B cell (primary cell): ENCODE data around the gene MARCHF7. TPM values are rescaled to one million over a fixed set of nuclear protein-coding genes. Genes with fewer than 3 reads are reported as not detected.
A peak's percentile ranks its signal among the peaks of the same experiment; 100 is the strongest.

Source experiments
- ATAC-seq: fragments of 200-7000 bp; cut with Tn5 transposase; one replicate; pipeline ENCODE4 v1.10.0; 2021; ENCODE audit warnings: low read depth, mild to moderate bottlenecking, moderate number of reproducible peaks, moderate library complexity
- CTCF ChIA-PET: fragments of 350-600 bp; sonication (Branson Sonifier 250); formaldehyde crosslinking; loops from one replicate; lab custom pipeline; 2021; ENCODE audit warnings: antibody characterized with exemption, inconsistent platforms; lab: Charles Lee
- POLR2A ChIA-PET: fragments of 350-600 bp; sonication (Branson Sonifier 250); formaldehyde crosslinking; loops from one replicate; lab custom pipeline; 2021; ENCODE audit warnings: antibody characterized with exemption; lab: Charles Lee
- DNase-seq: peaks from one replicate; pipeline ENCODE4 v3.0.0; 2013
- H2AFZ ChIP-seq: 2 replicates; pipeline ENCODE4 v1.6.1; 2012; ENCODE audit warnings: mild to moderate bottlenecking, low read depth, low read length; ENCODE audit not compliant: insufficient read depth, poor library complexity, severe bottlenecking
- H3K27ac ChIP-seq, 2 donors: 1 replicate in 1 of 2; 2 replicates in 1 of 2; pipeline ENCODE4 v1.5.1; 2012 to 2013; ENCODE audit warnings: low read length in 2 of 2, mild to moderate bottlenecking in 2 of 2, moderate library complexity in 1 of 2
- H3K27me3 ChIP-seq, 4 experiments: fragments of 200-600 bp in 1 of 4; sonication (generic) in 1 of 4; replicated peaks in 1 of 4; 1 replicate in 2 of 4; 2 replicates in 2 of 4; pipeline versions ENCODE4 v1.6.1 to v1.7.0; 2013 to 2016; ENCODE audit warnings: low read length in 3 of 4, mild to moderate bottlenecking in 2 of 4, mixed read lengths in 1 of 4, moderate library complexity in 1 of 4; ENCODE audit not compliant: insufficient read depth in 4 of 4, control insufficient read depth in 3 of 4; ENCODE audit errors: control extremely low read depth in 1 of 4
- H3K36me3 ChIP-seq, 2 experiments: replicated peaks in 1 of 2; 1 replicate in 1 of 2; 2 replicates in 1 of 2; pipeline versions ENCODE4 v1.6.1 to v1.7.1; 2013; ENCODE audit warnings: low read length in 1 of 2; ENCODE audit not compliant: insufficient read depth in 2 of 2, control insufficient read depth in 1 of 2; ENCODE audit errors: control extremely low read depth in 1 of 2, extremely low read depth in 1 of 2
- H3K4me1 ChIP-seq, 2 donors: fragments of 200-600 bp in 1 of 2; sonication (generic) in 1 of 2; 1 replicate in 1 of 2; 2 replicates in 1 of 2; pipeline versions ENCODE4 v1.5.1 to v1.6.1; 2013 to 2017; ENCODE audit warnings: low read length in 2 of 2; ENCODE audit not compliant: control insufficient read depth in 2 of 2, insufficient read depth in 2 of 2
- H3K4me2 ChIP-seq: replicated peaks from 2 replicates; pipeline ENCODE3; 2012; ENCODE audit warnings: mild to moderate bottlenecking, low read depth, low read length; ENCODE audit not compliant: poor library complexity, severe bottlenecking
- H3K4me3 ChIP-seq, 5 experiments: fragments of 200-600 bp in 1 of 5; sonication (generic) in 1 of 5; 1 replicate in 3 of 5; 2 replicates in 2 of 5; pipeline versions ENCODE4 v1.5.1 to v1.7.0; 2011 to 2016; ENCODE audit warnings: low read length in 4 of 5, mild to moderate bottlenecking in 4 of 5, low read depth in 2 of 5, control low read depth in 1 of 5, moderate library complexity in 1 of 5; ENCODE audit not compliant: insufficient read depth in 1 of 5; ENCODE audit errors: control extremely low read depth in 1 of 5, extremely low read depth in 1 of 5
- H3K79me2 ChIP-seq: fragments of 200-600 bp; sonication (generic); one replicate; pipeline ENCODE4 v1.6.0; 2016; ENCODE audit warnings: low read length; ENCODE audit not compliant: control insufficient read depth, insufficient read depth
- H3K9ac ChIP-seq: fragments of 200-600 bp; sonication (generic); 2 replicates; pipeline ENCODE4 v1.6.1; 2017; ENCODE audit warnings: mild to moderate bottlenecking, low read length, moderate library complexity
- H3K9me3 ChIP-seq, 3 donors: one replicate each; pipeline versions ENCODE4 v1.6.1 to v1.7.1; 2013; ENCODE audit warnings: low read length in 2 of 3; ENCODE audit not compliant: control insufficient read depth in 2 of 3, insufficient read depth in 1 of 3; ENCODE audit errors: control extremely low read depth in 1 of 3
- H4K20me1 ChIP-seq: 2 replicates; pipeline ENCODE4 v1.6.0; 2012; ENCODE audit warnings: mild to moderate bottlenecking, low read length; ENCODE audit not compliant: insufficient read depth, control insufficient read depth, poor library complexity, severe bottlenecking
- H3K27ac Mint-ChIP-seq: one replicate; pipeline ENCODE4 v1.8.0; 2021; ENCODE audit warnings: mixed read lengths
- H3K27me3 Mint-ChIP-seq: one replicate; pipeline ENCODE4 v1.8.0; 2021; ENCODE audit warnings: mixed read lengths
- H3K4me1 Mint-ChIP-seq: one replicate; pipeline ENCODE4 v1.8.0; 2021; ENCODE audit warnings: mixed read lengths
- H3K4me3 Mint-ChIP-seq: one replicate; pipeline ENCODE4 v1.8.0; 2021; ENCODE audit warnings: mixed read lengths
- H3K9me3 Mint-ChIP-seq: one replicate; pipeline ENCODE4 v1.8.0; 2022; ENCODE audit warnings: mixed read lengths; ENCODE audit not compliant: insufficient read depth
- EZH2 ChIP-seq: IDR thresholded peaks from 2 replicates; pipeline ENCODE4 v1.6.1; 2012; ENCODE audit warnings: borderline replicate concordance, low read depth, mild to moderate bottlenecking, moderate library complexity, low read length; ENCODE audit not compliant: insufficient read depth, poor library complexity, severe bottlenecking
- WGBS: methylation state at CpG from one replicate; pipeline ENCODE4 v1.1.5; 2013; ENCODE audit warnings: missing lambda C conversion rate; ENCODE audit not compliant: insufficient coverage; 5-methylcytosine and 5-hydroxymethylcytosine counted together
- intact Hi-C: fragments of 100-400 bp; cut with micrococcal nuclease; formaldehyde crosslinking; loops from one replicate; pipeline ENCODE4 v1.10.0; 2022
- polyA plus RNA-seq: library from polyadenylated mRNA; depleted of rRNA; stranded (reverse); fragments of >200 nt; gene quantifications from 2 replicates; pipeline ENCODE4 v1.2.3, GENCODE V29; 2012
- total RNA-seq, 2 donors: library from RNA; stranded (reverse); fragments of 120-200 nt in 1 of 2; gene quantifications; 1 replicate in 1 of 2; 2 replicates in 1 of 2; pipeline versions ENCODE4 v1.2.3 to v1.2.4, GENCODE V29; 2013 to 2022
- TF ChIP-seq, protein P1 (sequence below): fragments of 200-600 bp; IDR thresholded peaks from one replicate; pipeline ENCODE4 v1.8.0; 2022; ENCODE audit warnings: antibody characterized with exemption, mild to moderate bottlenecking

MARCHF7 gene
- total and polyA plus RNA-seq, 2 donors (not counting 1 experiment from before 2014, with no cell fraction given), result 55.4 to 109 TPM

DNA sequence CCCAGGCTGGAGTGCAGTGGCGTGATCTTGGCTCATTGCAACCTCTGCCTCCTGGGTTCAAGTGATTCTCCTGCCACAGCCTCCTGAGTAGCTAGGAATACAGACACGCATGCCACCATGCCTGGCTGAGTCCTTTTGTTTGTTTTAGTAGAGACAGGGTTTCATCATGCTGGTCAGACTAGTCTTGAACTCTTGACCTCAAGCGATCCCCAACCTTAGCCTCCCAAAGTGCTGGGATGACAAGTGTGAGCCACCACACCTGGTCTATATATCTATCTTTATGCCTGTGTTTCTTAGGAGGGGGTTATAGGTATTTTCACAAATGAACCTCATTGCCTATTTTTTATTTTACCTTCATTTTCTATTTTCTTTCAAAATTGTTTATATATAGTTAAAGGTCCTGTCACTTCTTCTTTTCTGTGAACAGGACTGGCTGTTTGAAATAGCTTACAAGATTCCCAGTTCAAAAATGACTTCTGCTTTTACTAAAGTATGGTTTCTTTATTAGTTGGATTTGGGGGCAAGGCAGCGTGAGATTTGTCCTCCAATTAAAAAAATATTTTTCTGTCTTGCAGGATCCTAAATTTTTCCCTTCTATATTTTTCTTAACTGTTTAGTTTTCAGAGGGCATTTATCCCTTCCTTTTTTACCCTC, 16.4 kb upstream of the MARCHF7 start:
- Mint-ChIP-seq H3K4me1 (peaks cover 11% of the 10 kb centered on the region), H3K27me3 (no peaks in the 10 kb centered on the region), H3K9me3 (no peaks in the 10 kb centered on the region), H3K4me3 (no peak overlapping the region), H3K27ac (peak overlapping the region; percentile 28)
- Histone ChIP-seq H3K27ac (no peak overlapping the region), H3K36me3 (no peaks in the 10 kb centered on the region), H2AFZ (no peak overlapping the region), H3K9ac (no peak overlapping the region), H3K27me3 (no peaks in the 10 kb centered on the region), H3K79me2 (no peaks in the 10 kb centered on the region), H3K9me3 (no peaks in the 10 kb centered on the region), H3K4me3 (no peak overlapping the region), H3K4me2 (no peak overlapping the region), H4K20me1 (no peaks in the 10 kb centered on the region), H3K4me1 (peaks cover 5 to 10% of the 10 kb centered on the region in 2 donors)
- intact Hi-C loops, result no loop called here
- 84% methylated on average over 2 of the region's 4 CpGs for WGBS
- CTCF ChIA-PET, result no interaction called here
- DNase-seq, result peak; percentile 24
- ATAC-seq, result peak; percentile 28
- POLR2A ChIA-PET, result no interaction called here
- TF ChIP-seq EZH2, result no peak
- TF ChIP-seq, protein P1, sequence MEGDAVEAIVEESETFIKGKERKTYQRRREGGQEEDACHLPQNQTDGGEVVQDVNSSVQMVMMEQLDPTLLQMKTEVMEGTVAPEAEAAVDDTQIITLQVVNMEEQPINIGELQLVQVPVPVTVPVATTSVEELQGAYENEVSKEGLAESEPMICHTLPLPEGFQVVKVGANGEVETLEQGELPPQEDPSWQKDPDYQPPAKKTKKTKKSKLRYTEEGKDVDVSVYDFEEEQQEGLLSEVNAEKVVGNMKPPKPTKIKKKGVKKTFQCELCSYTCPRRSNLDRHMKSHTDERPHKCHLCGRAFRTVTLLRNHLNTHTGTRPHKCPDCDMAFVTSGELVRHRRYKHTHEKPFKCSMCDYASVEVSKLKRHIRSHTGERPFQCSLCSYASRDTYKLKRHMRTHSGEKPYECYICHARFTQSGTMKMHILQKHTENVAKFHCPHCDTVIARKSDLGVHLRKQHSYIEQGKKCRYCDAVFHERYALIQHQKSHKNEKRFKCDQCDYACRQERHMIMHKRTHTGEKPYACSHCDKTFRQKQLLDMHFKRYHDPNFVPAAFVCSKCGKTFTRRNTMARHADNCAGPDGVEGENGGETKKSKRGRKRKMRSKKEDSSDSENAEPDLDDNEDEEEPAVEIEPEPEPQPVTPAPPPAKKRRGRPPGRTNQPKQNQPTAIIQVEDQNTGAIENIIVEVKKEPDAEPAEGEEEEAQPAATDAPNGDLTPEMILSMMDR, result no peak

DNA sequence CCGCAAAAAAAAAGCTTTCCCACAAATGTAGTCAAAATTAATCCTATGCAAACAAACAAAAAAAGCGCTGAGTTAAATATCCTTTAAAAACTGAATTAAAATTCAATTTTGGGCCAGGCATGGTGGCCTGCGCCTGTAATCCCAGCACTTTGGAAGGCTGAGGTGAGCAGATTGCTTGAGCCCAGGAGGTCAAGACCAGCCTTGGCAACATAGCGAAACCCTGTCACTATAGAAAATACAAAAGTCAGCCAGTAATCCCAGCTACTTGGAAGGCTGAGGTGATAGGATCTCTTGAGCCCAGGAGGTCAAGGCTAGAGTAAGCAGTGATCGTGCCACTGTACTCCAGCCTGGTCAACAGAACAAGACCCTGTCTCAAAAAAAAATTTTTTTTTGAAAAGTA, 8.8 kb upstream of the MARCHF7 start:
- Histone ChIP-seq H3K4me2 (no peak overlapping the region), H3K27me3 (no peaks in the 10 kb centered on the region), H3K4me3 (no peak overlapping the region), H4K20me1 (no peaks in the 10 kb centered on the region), H3K9me3 (no peaks in the 10 kb centered on the region), H3K4me1 (no peaks in the 10 kb centered on the region), H3K79me2 (no peaks in the 10 kb centered on the region), H3K36me3 (peaks cover 0 to 1% of the 10 kb centered on the region in 2 experiments), H2AFZ (no peak overlapping the region), H3K27ac (no peak overlapping the region), H3K9ac (no peak overlapping the region)
- WGBS, result 100% methylated on average over 2 of the region's 5 CpGs
- TF ChIP-seq EZH2, result no peak
- TF ChIP-seq, protein P1, result no peak
- intact Hi-C loops, result no loop called here
- H3K4me3 Mint-ChIP-seq, result no peak overlapping the region
- POLR2A ChIA-PET, result no interaction called here
- DNase-seq, result no peak
- CTCF ChIA-PET, result interaction anchor here (0.7 kb wide), 1 partner anchor 274 kb away, joined by 3 read pairs; no protein-coding TSS in a partner anchor
- no peaks in the 10 kb centered on the region for H3K9me3 Mint-ChIP-seq
- ATAC-seq, result no peak
- no peaks in the 10 kb centered on the region for H3K4me1 Mint-ChIP-seq
- no peak overlapping the region for H3K27ac Mint-ChIP-seq
- no peaks in the 10 kb centered on the region for H3K27me3 Mint-ChIP-seq
